IPS-18c (cell line): ENCODE measurements around the gene LGALS7.

ENCODE experiments used
- H3K4me3 ChIP-seq: 2 replicates; pipeline ENCODE4 v1.7.0; 2013; ENCODE audit warnings: low read depth, mild to moderate bottlenecking, low read length, moderate library complexity; ENCODE audit not compliant: insufficient read depth
- H3K9me3 ChIP-seq: one replicate; pipeline ENCODE4 v1.6.1; 2013; ENCODE audit warnings: mild to moderate bottlenecking, low read length, moderate library complexity; ENCODE audit not compliant: control insufficient read depth, insufficient read depth

Gene LGALS7

GRCh38 chr19:38723990-38724854 is 49.1 kb downstream of the LGALS7 start:
- Histone ChIP-seq H3K9me3 (peaks cover 1% of the 10 kb centered on the region), H3K4me3 (no peak overlapping the region)

- no peak overlapping the region for H3K4me3 ChIP-seq
Observed at GRCh38 chr19:38723606-38723965, 49.7 kb downstream of the LGALS7 start.

GRCh38 chr19:38722947-38723605 is 50.2 kb downstream of the LGALS7 start:
- H3K9me3 ChIP-seq, result peaks cover 2% of the 10 kb centered on the region
- H3K4me3 ChIP-seq, result no peak overlapping the region

More at GRCh38 chr19:38723606-38723965, 49.7 kb downstream of the LGALS7 start:
- peaks cover 2% of the 10 kb centered on the region for H3K9me3 ChIP-seq

DNA sequence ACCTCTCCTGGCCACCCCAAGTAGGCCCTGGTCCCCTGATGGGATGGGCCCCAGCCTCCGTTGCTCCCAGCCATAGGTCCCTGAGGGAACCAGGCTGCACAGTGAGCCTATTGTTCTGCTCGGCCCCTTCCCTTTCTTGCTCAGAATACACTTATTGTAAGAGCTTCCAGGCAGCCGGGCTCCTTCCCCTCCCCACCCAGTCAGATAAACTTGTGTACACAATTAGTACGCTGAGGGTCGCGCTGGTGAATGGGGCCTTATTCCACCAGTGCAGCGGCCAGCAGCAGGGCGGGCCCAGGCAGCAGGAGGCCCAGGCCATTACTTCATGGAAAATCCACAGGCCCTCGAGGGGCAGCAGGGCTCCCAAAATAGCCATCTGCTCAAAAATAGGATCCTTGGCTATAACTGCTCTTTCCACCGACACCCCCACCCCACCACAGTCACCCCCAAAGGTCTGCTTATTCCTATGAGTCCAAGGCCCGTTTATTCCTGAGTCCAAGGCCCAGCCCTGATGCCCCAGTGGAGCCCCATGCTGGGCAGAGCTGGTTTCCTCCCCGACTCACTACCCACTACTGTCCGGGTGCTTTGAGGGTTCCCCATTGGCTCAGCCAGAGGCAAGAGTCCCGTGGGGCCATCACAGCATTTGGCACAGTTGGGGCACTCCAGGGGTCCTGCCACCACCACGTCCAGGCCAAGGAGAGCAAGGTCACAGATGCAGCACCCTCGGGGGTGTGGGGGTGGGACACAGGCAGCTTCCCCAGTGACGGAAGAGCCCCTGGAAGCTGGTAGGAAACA is 51.1 kb downstream of the LGALS7 start:
- H3K4me3 ChIP-seq, result no peak overlapping the region

DNA sequence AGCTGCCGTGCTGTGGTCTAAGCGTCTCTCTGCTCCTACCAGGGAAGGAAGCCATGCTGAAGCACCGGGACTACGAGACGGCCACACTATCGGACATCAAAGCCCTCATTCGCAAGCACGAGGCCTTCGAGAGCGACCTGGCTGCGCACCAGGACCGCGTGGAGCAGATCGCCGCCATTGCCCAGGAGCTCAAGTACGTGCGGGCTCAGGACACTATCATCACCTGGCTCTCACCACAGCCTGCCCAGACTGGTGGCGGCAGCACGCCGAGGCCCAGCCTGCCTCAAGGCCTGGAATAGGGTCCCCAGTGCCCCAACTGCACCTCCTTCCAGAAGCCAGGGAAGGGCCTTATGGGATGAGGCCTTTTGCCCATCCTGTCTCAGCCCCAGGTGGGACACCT is 51.8 kb downstream of the LGALS7 start:
- Histone ChIP-seq H3K9me3 (peaks cover 5% of the 10 kb centered on the region), H3K4me3 (no peak overlapping the region)

More for the DNA sequence above, 51.1 kb downstream of the LGALS7 start:
- H3K9me3 ChIP-seq, result peaks cover 2% of the 10 kb centered on the region
